Activated CD8-positive, alpha-beta memory T cell treated with anti-CD3 and anti-CD28 coated beads for 1 hour (primary cell): ENCODE data around the gene RNF13.
"Not testable (repeated sequence)": the region's sequence is repeated elsewhere in the genome, so short reads cannot be mapped to it uniquely, and the experiment has no call there.

ENCODE experiments used
- DNase-seq, 2 donors: peaks; one replicate each; pipeline ENCODE4 v3.0.0-alpha.2; 2020; ENCODE audit warnings: low read depth in 1 of 2; ENCODE audit errors: extremely low read depth in 1 of 2

Gene RNF13

GRCh38 chr3:149838491-149838890 is 25.5 kb downstream of the RNF13 start:
- not testable (repeated sequence) for DNase-seq

- not testable (repeated sequence) for DNase-seq
These were observed 26.5 kb downstream of the RNF13 start for GRCh38 chr3:149839469-149839868.

- DNase-seq, result no peak
These were observed 26.9 kb downstream of the RNF13 start for GRCh38 chr3:149839896-149840295.

GRCh38 chr3:149843502-149843901 is 30.5 kb downstream of the RNF13 start:
- no peak for DNase-seq

- no peak for DNase-seq
These were observed 31.1 kb downstream of the RNF13 start for GRCh38 chr3:149844091-149844490.

GRCh38 chr3:149845570-149846244 is 32.7 kb downstream of the RNF13 start:
- DNase-seq, result no peak

GRCh38 chr3:149848238-149848637 is 35.2 kb downstream of the RNF13 start:
- DNase-seq, result no peak

GRCh38 chr3:149848688-149849087 is 35.7 kb downstream of the RNF13 start:
- DNase-seq, result no peak

- DNase-seq, result no peak
These were observed 38.0 kb downstream of the RNF13 start for GRCh38 chr3:149850787-149851584.

GRCh38 chr3:149858911-149859310 is 45.9 kb downstream of the RNF13 start:
- no peak for DNase-seq

- no peak for DNase-seq
These were observed 47.9 kb downstream of the RNF13 start for GRCh38 chr3:149860881-149861280.

- no peak for DNase-seq
These were observed 54.5 kb downstream of the RNF13 start for GRCh38 chr3:149867563-149867962.

- DNase-seq, result no peak
These were observed 58.8 kb downstream of the RNF13 start for GRCh38 chr3:149871855-149872254.

GRCh38 chr3:149872589-149872988 is 59.6 kb downstream of the RNF13 start:
- DNase-seq, result no peak

GRCh38 chr3:149877668-149878067 is 64.7 kb downstream of the RNF13 start:
- DNase-seq, result no peak

GRCh38 chr3:149879872-149880271 is 66.9 kb downstream of the RNF13 start:
- DNase-seq, result no peak

GRCh38 chr3:149881879-149882278 is 68.9 kb downstream of the RNF13 start:
- DNase-seq, result no peak

GRCh38 chr3:149883134-149883533 is 70.1 kb downstream of the RNF13 start:
- no peak for DNase-seq

- DNase-seq, result not testable (repeated sequence)
These were observed 70.8 kb downstream of the RNF13 start for GRCh38 chr3:149883860-149884259.

- not testable (repeated sequence) for DNase-seq
These were observed 71.8 kb downstream of the RNF13 start for GRCh38 chr3:149884848-149885247.

GRCh38 chr3:149886957-149887356 is 73.9 kb downstream of the RNF13 start:
- DNase-seq, result no peak

- DNase-seq, result no peak
These were observed 78.6 kb downstream of the RNF13 start for GRCh38 chr3:149891621-149892020.
